Sigmoid colon (tissue), 4 donors: ENCODE results near the gene CA6.

ENCODE experiments used
- EP300 ChIP-seq, 4 donors: sonication (generic); formaldehyde crosslinking; IDR thresholded peaks; one replicate each; pipeline ENCODE4 v1.6.1; 2017; ENCODE audit warnings: antibody characterized with exemption in 4 of 4
- POLR2A ChIP-seq, 2 donors: fragments of 450-650 bp; IDR thresholded peaks; one replicate each; pipeline ENCODE4 v1.6.1; 2016; ENCODE audit warnings: antibody characterized with exemption in 2 of 2, mild to moderate bottlenecking in 2 of 2, moderate library complexity in 2 of 2
- POLR2AphosphoS5 ChIP-seq, 4 donors: sonication (generic); formaldehyde crosslinking; IDR thresholded peaks; one replicate each; pipeline ENCODE4 v1.6.1; 2017; ENCODE audit warnings: antibody characterized with exemption in 4 of 4
- TF ChIP-seq, protein P1 (sequence below), 4 experiments: fragments of 450-650 bp in 3 of 4; fragments of 200-600 bp in 1 of 4; IDR thresholded peaks; one replicate each; pipeline ENCODE4 v1.5.1; 2016 to 2019; ENCODE audit warnings: antibody characterized with exemption in 4 of 4, mild to moderate bottlenecking in 3 of 4, moderate library complexity in 2 of 4

DNA sequence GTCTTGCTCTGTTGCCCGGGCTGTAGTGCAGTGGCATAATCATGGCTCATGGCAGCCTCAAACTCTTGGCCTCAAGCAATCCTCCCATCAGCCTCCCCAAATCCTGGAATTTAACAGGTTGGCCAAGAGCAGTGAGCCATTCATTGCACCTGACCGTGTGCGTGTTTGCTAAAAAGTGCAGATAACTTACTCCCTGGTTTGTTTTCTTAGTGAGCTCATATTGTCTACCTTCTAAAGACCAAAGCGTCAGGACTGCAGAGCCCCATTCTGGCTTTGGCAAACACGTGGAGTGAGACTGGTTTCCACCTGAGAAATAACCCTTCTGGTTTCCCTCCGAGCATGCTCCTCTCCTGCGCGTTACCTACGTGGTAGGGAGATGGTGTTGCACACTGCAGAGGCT, 32.2 kb upstream of the CA6 start:
- no peak for TF ChIP-seq POLR2AphosphoS5 (IDR thresholded peaks at IDR 0.05)
- TF ChIP-seq EP300 (IDR thresholded peaks at IDR 0.05) = no peak
- TF ChIP-seq, protein P1, sequence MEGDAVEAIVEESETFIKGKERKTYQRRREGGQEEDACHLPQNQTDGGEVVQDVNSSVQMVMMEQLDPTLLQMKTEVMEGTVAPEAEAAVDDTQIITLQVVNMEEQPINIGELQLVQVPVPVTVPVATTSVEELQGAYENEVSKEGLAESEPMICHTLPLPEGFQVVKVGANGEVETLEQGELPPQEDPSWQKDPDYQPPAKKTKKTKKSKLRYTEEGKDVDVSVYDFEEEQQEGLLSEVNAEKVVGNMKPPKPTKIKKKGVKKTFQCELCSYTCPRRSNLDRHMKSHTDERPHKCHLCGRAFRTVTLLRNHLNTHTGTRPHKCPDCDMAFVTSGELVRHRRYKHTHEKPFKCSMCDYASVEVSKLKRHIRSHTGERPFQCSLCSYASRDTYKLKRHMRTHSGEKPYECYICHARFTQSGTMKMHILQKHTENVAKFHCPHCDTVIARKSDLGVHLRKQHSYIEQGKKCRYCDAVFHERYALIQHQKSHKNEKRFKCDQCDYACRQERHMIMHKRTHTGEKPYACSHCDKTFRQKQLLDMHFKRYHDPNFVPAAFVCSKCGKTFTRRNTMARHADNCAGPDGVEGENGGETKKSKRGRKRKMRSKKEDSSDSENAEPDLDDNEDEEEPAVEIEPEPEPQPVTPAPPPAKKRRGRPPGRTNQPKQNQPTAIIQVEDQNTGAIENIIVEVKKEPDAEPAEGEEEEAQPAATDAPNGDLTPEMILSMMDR (IDR thresholded peaks at IDR 0.05) = no peak
- TF ChIP-seq POLR2A (IDR thresholded peaks at IDR 0.05) = no peak
